ENCODE results near the gene CD27. TPM values are rescaled to one million over a fixed set of nuclear protein-coding genes. Genes with fewer than 3 reads are reported as not detected.

CD27 gene
- total RNA-seq, 1 experiment from 2014 or later = not detected

- Histone ChIP-seq H2AFZ (ENCODE audit: low read length) (no peak overlapping the region), H3K9me3 (ENCODE audit: low read length) (no peaks in the 10 kb centered on the region), H3K9ac (ENCODE audit: low read length) (no peak overlapping the region), H3K27ac (ENCODE audit: low read length) (no peak overlapping the region), H3K36me3 (ENCODE audit: low read depth, low read length) (no peaks in the 10 kb centered on the region), H3K79me2 (ENCODE audit: low read length) (no peaks in the 10 kb centered on the region), H3K27me3 (ENCODE audit: low read length) (no peaks in the 10 kb centered on the region), H3K4me3 (ENCODE audit: low read length) (no peak overlapping the region), H3K9me2 (replicated peaks; ENCODE audit: low read length) (no peaks in the 10 kb centered on the region), H4K20me1 (ENCODE audit: low read length) (no peaks in the 10 kb centered on the region), H3K4me1 (ENCODE audit: insufficient read depth, low read length) (peaks cover 19% of the 10 kb centered on the region), H3F3A (ENCODE audit: low read length, unreplicated experiment) (peaks cover 8% of the 10 kb centered on the region), H3K4me2 (ENCODE audit: low read length) (no peak overlapping the region)
- POLR2A ChIA-PET (ENCODE audit: unreplicated experiment) = no interaction called here
- intact Hi-C loops (cut with micrococcal nuclease) = no loop called here
- CTCF ChIA-PET = no interaction called here
- BruUV-seq (replicated peaks) = no TSS peak
- TF ChIP-seq EZH2 (IDR thresholded peaks at IDR 0.05; ENCODE audit: low read length, unreplicated experiment) (no peak), CTCF (conservative IDR thresholded peaks at IDR 0.05; ENCODE audit: low read depth, low read length) (no peak), EZH2phosphoT487 (IDR thresholded peaks at IDR 0.05; ENCODE audit: borderline replicate concordance, low read length) (no peak)
- DNase-seq (no peak), ATAC-seq (no peak)
Observed at GRCh38 chr12:6434205-6435140, 10.3 kb upstream of the CD27 start.

GRCh38 chr12:6435961-6436715 lies 8.6 kb upstream of the CD27 start:
- TF ChIP-seq EZH2 (IDR thresholded peaks at IDR 0.05; ENCODE audit: low read length, unreplicated experiment) = no peak
- CTCF ChIA-PET = no interaction called here
- POLR2A ChIA-PET (ENCODE audit: unreplicated experiment) = no interaction called here

GRCh38 chr12:6437586-6437985 lies 7.2 kb upstream of the CD27 start:
- Histone ChIP-seq H3K36me3 (ENCODE audit: low read depth, low read length) (no peaks in the 10 kb centered on the region), H3K79me2 (ENCODE audit: low read length) (no peaks in the 10 kb centered on the region), H3K9me2 (replicated peaks; ENCODE audit: low read length) (no peaks in the 10 kb centered on the region), H3K27ac (ENCODE audit: low read length) (no peak overlapping the region), H2AFZ (ENCODE audit: low read length) (no peak overlapping the region), H3K9ac (ENCODE audit: low read length) (no peak overlapping the region), H3F3A (ENCODE audit: low read length, unreplicated experiment) (no peaks in the 10 kb centered on the region), H3K4me3 (ENCODE audit: low read length) (no peak overlapping the region), H3K4me2 (ENCODE audit: low read length) (no peak overlapping the region), H3K27me3 (ENCODE audit: low read length) (no peaks in the 10 kb centered on the region), H4K20me1 (ENCODE audit: low read length) (no peaks in the 10 kb centered on the region), H3K9me3 (ENCODE audit: low read length) (no peaks in the 10 kb centered on the region), H3K4me1 (ENCODE audit: insufficient read depth, low read length) (no peaks in the 10 kb centered on the region)
- no TSS peak for BruUV-seq (replicated peaks)
- intact Hi-C loops (cut with micrococcal nuclease) = no loop called here
- DNase-seq (no peak), ATAC-seq (no peak)
- TF ChIP-seq EZH2phosphoT487 (IDR thresholded peaks at IDR 0.05; ENCODE audit: borderline replicate concordance, low read length) = no peak
- TF ChIP-seq CTCF (conservative IDR thresholded peaks at IDR 0.05; ENCODE audit: low read depth, low read length) = no peak
- no peak for TF ChIP-seq EZH2 (IDR thresholded peaks at IDR 0.05; ENCODE audit: low read length, unreplicated experiment)
- CTCF ChIA-PET = no interaction called here
- POLR2A ChIA-PET (ENCODE audit: unreplicated experiment) = no interaction called here

More at GRCh38 chr12:6435961-6436715, 8.6 kb upstream of the CD27 start:
- Histone ChIP-seq H3K4me3 (ENCODE audit: low read length) (no peak overlapping the region), H3K27ac (ENCODE audit: low read length) (no peak overlapping the region), H3K4me2 (ENCODE audit: low read length) (no peak overlapping the region), H3K4me1 (ENCODE audit: insufficient read depth, low read length) (peaks cover 7% of the 10 kb centered on the region), H3K27me3 (ENCODE audit: low read length) (no peaks in the 10 kb centered on the region), H3F3A (ENCODE audit: low read length, unreplicated experiment) (peaks cover 3% of the 10 kb centered on the region), H3K9me3 (ENCODE audit: low read length) (no peaks in the 10 kb centered on the region), H3K9ac (ENCODE audit: low read length) (no peak overlapping the region), H2AFZ (ENCODE audit: low read length) (no peak overlapping the region), H3K79me2 (ENCODE audit: low read length) (no peaks in the 10 kb centered on the region), H4K20me1 (ENCODE audit: low read length) (no peaks in the 10 kb centered on the region), H3K36me3 (ENCODE audit: low read depth, low read length) (no peaks in the 10 kb centered on the region), H3K9me2 (replicated peaks; ENCODE audit: low read length) (no peaks in the 10 kb centered on the region)
- BruUV-seq (replicated peaks) = no TSS peak
- intact Hi-C loops (cut with micrococcal nuclease) = no loop called here
- DNase-seq (no peak), ATAC-seq (no peak)

Measured in PC-3 (cell line).